HL-60 (cell line): ENCODE measurements around the gene ANAPC5.
A peak's percentile ranks its signal among the peaks of the same experiment; 100 is the strongest.

Experiments used
- DNase-seq, 2 experiments: peaks; one replicate each; pipeline ENCODE4 v3.0.0-alpha.2; 2010 to 2020; ENCODE audit warnings: low read depth in 1 of 2, low spot score in 1 of 2
- H3K27ac ChIP-seq: fragments of 250-450 bp; sonication (Bioruptor Pico); replicated peaks from 2 replicates; pipeline ENCODE4 v1.5.1; 2020; ENCODE audit warnings: mild to moderate bottlenecking, moderate library complexity
- H3K27me3 ChIP-seq: fragments of 250-450 bp; sonication (Bioruptor Pico); 2 replicates; pipeline ENCODE4 v1.5.1; 2021; ENCODE audit warnings: mild to moderate bottlenecking, moderate library complexity; ENCODE audit not compliant: insufficient read depth, poor library complexity, severe bottlenecking
- H3K4me3 ChIP-seq: replicated peaks from 2 replicates; pipeline ENCODE4 v1.5.1; 2011; ENCODE audit warnings: mild to moderate bottlenecking, control low read depth, low read length; ENCODE audit not compliant: insufficient read depth
- CTCF ChIP-seq: IDR thresholded peaks from one replicate; pipeline ENCODE4 v1.5.1; 2011; ENCODE audit warnings: low read length, control low read depth, inconsistent platforms; ENCODE audit not compliant: insufficient read depth
- GABPA ChIP-seq: IDR thresholded peaks from 2 replicates; pipeline ENCODE4 v1.6.1; 2012; ENCODE audit warnings: low read depth
- POLR2AphosphoS5 ChIP-seq: IDR thresholded peaks from 2 replicates; pipeline ENCODE4 v1.6.1; 2012; ENCODE audit warnings: low read depth
- SPI1 ChIP-seq: IDR thresholded peaks from 2 replicates; pipeline ENCODE4 v1.6.1; 2012; ENCODE audit warnings: low read depth, mild to moderate bottlenecking, borderline replicate concordance
- TF ChIP-seq, protein P1 (sequence below): IDR thresholded peaks from 2 replicates; pipeline ENCODE4 v1.6.1; 2012; ENCODE audit warnings: low read depth; ENCODE audit not compliant: insufficient replicate concordance

ANAPC5 gene

DNA sequence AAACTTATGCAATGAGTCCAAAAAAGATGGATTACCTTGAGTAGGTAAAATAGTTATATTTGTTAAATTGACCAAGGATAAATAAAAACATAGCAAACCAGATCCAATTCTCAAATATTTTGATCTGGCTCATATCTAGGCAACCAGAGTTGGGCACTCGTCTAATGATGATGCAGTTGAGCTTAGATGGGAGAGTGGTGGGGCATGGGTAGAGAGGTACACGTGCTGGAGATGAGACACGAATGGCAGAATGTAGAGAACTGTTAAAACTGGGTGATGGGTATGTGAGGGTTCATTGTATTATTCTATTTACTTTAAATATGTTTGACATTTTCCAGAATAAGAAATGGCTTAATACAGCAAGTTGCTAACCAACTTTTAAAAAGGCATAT, 40.1 kb upstream of the ANAPC5 start:
- no peak overlapping the region for H3K27ac ChIP-seq
- TF ChIP-seq CTCF, result no peak
- TF ChIP-seq, protein P1, sequence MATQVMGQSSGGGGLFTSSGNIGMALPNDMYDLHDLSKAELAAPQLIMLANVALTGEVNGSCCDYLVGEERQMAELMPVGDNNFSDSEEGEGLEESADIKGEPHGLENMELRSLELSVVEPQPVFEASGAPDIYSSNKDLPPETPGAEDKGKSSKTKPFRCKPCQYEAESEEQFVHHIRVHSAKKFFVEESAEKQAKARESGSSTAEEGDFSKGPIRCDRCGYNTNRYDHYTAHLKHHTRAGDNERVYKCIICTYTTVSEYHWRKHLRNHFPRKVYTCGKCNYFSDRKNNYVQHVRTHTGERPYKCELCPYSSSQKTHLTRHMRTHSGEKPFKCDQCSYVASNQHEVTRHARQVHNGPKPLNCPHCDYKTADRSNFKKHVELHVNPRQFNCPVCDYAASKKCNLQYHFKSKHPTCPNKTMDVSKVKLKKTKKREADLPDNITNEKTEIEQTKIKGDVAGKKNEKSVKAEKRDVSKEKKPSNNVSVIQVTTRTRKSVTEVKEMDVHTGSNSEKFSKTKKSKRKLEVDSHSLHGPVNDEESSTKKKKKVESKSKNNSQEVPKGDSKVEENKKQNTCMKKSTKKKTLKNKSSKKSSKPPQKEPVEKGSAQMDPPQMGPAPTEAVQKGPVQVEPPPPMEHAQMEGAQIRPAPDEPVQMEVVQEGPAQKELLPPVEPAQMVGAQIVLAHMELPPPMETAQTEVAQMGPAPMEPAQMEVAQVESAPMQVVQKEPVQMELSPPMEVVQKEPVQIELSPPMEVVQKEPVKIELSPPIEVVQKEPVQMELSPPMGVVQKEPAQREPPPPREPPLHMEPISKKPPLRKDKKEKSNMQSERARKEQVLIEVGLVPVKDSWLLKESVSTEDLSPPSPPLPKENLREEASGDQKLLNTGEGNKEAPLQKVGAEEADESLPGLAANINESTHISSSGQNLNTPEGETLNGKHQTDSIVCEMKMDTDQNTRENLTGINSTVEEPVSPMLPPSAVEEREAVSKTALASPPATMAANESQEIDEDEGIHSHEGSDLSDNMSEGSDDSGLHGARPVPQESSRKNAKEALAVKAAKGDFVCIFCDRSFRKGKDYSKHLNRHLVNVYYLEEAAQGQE, result no peak
- no peak for TF ChIP-seq SPI1
- TF ChIP-seq GABPA, result no peak
- TF ChIP-seq POLR2AphosphoS5, result no peak
- no peak overlapping the region for H3K4me3 ChIP-seq
- H3K27me3 ChIP-seq, result no peaks in the 10 kb centered on the region
- DNase-seq, result no peak

DNA sequence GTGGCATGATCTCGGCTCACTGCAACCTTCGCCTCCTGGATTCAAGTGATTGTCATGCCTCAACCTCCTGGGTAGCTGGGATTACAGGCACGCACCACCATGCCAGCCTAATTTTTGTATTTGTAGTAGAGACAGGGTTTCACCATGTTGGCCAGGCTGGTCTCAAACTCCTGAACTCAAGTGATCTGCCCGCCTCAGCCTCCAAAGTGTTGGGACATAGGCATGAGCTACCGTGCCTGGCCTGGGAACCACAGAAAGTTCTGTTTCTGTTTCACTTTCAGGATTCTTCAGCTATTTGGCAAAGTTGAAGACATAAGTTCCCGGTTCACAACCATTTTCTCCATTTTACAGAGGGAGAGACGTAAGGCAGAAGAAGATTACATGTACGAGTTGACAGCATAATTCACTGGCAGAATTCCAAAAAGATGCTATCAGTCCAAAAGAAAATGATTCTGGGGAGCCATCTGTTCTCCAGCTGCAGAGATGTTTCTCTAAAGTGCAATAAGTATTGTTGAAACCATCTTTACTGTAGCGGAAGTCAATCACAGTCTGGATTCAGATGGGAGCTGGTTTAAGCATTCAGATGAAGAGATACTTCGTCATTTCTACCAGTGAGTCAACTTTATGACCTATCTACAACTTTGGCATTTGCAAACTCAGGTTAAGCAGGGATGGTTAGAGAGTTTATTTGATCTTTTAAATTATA, 39.6 kb upstream of the ANAPC5 start:
- no peak overlapping the region for H3K27ac ChIP-seq
- DNase-seq, result peak in 1 of 2 experiments; percentile 16
- H3K27me3 ChIP-seq, result no peaks in the 10 kb centered on the region
- TF ChIP-seq GABPA, result no peak
- TF ChIP-seq, protein P1, result no peak
- no peak for TF ChIP-seq POLR2AphosphoS5
- H3K4me3 ChIP-seq, result no peak overlapping the region

DNA sequence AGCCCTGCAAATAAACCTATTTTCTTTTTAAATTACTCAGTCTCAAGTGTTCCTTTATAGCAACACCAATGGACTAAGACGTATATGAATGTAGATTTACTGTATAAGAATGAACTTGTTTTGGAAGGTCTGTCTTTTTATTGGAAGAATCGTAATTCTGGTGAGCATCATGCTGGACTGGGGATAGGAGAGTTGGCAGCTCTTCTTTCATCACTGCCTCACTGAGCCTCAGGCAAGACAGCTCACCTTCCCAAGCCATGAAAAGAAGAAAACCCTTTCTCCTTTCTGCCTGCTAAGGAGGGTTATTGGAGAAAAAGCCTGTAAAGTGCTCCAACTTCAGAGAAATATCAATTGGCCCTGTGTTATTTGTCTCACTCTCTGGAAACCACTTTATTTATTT, 38.6 kb upstream of the ANAPC5 start:
- Histone ChIP-seq H3K4me3 (no peak overlapping the region), H3K27ac (no peak overlapping the region), H3K27me3 (no peaks in the 10 kb centered on the region)
- TF ChIP-seq GABPA (no peak), CTCF (no peak), SPI1 (no peak), POLR2AphosphoS5 (no peak)
- TF ChIP-seq, protein P1, result no peak
- no peak for DNase-seq
